BE2C (cell line): Measurements from ENCODE around the gene LRPAP1.
A peak's percentile ranks its signal among the peaks of the same experiment; 100 is the strongest.

Experiments used
- DNase-seq: peaks from one replicate; pipeline ENCODE4 v3.0.0-alpha.2; 2020
- H3K27me3 ChIP-seq: fragments of 250-450 bp; sonication (Bioruptor Pico); 2 replicates; pipeline ENCODE4 v1.5.1; 2020; ENCODE audit warnings: mild to moderate bottlenecking
- H3K36me3 ChIP-seq: fragments of 250-450 bp; sonication (Bioruptor Pico); 2 replicates; pipeline ENCODE4 v1.5.1; 2020; ENCODE audit warnings: mild to moderate bottlenecking
- H3K4me1 ChIP-seq: fragments of 250-450 bp; sonication (Bioruptor Pico); 2 replicates; pipeline ENCODE4 v1.5.1; 2020
- H3K4me3 ChIP-seq: 2 replicates; pipeline ENCODE4 v1.5.1; 2011; ENCODE audit warnings: low read depth, low read length
- H3K9me3 ChIP-seq: fragments of 250-450 bp; sonication (Bioruptor Pico); 2 replicates; pipeline ENCODE4 v1.5.1; 2020
- CTCF ChIP-seq: IDR thresholded peaks from 2 replicates; pipeline ENCODE4 v1.5.1; 2012; ENCODE audit warnings: mild to moderate bottlenecking, low read depth, low read length

Gene LRPAP1

GRCh38 chr4:3519468-3520264, 12.6 kb downstream of the LRPAP1 start:
- no peaks in the 10 kb centered on the region for H3K27me3 ChIP-seq
- no peaks in the 10 kb centered on the region for H3K9me3 ChIP-seq
- H3K36me3 ChIP-seq, result peaks cover 84% of the 10 kb centered on the region
- H3K4me1 ChIP-seq, result no peaks in the 10 kb centered on the region
- DNase-seq, result no peak
- H3K4me3 ChIP-seq, result no peak overlapping the region
- no peak for TF ChIP-seq CTCF

- Histone ChIP-seq H3K9me3 (no peaks in the 10 kb centered on the region), H3K27me3 (no peaks in the 10 kb centered on the region), H3K36me3 (peaks cover 82% of the 10 kb centered on the region), H3K4me1 (no peaks in the 10 kb centered on the region), H3K4me3 (no peak overlapping the region)
- no peak for DNase-seq
- TF ChIP-seq CTCF, result no peak
Measured at GRCh38 chr4:3518941-3519340, 13.3 kb downstream of the LRPAP1 start.

GRCh38 chr4:3518511-3518880, 13.7 kb downstream of the LRPAP1 start:
- H3K4me1 ChIP-seq, result no peaks in the 10 kb centered on the region
- H3K36me3 ChIP-seq, result peaks cover 83% of the 10 kb centered on the region
- H3K27me3 ChIP-seq, result no peaks in the 10 kb centered on the region
- no peak overlapping the region for H3K4me3 ChIP-seq
- DNase-seq, result peak; percentile 6
- TF ChIP-seq CTCF, result no peak
- H3K9me3 ChIP-seq, result no peaks in the 10 kb centered on the region

- Histone ChIP-seq H3K9me3 (no peaks in the 10 kb centered on the region), H3K4me1 (no peaks in the 10 kb centered on the region), H3K27me3 (no peaks in the 10 kb centered on the region), H3K36me3 (peaks cover 83% of the 10 kb centered on the region), H3K4me3 (no peak overlapping the region)
- TF ChIP-seq CTCF, result no peak
- peak; percentile 7 for DNase-seq
Measured at GRCh38 chr4:3517731-3518510, 14.3 kb downstream of the LRPAP1 start.

- DNase-seq, result peak; percentile 5
- TF ChIP-seq CTCF, result no peak
- H3K9me3 ChIP-seq, result no peaks in the 10 kb centered on the region
- no peaks in the 10 kb centered on the region for H3K4me1 ChIP-seq
- H3K4me3 ChIP-seq, result no peak overlapping the region
- no peaks in the 10 kb centered on the region for H3K27me3 ChIP-seq
- peaks cover 87% of the 10 kb centered on the region for H3K36me3 ChIP-seq
Measured at GRCh38 chr4:3516836-3517730, 15.1 kb downstream of the LRPAP1 start.
